Endothelial cell of umbilical vein (primary cell): ENCODE results near the gene SERGEF. TPM values are rescaled to one million over a fixed set of nuclear protein-coding genes. Genes with fewer than 3 reads are reported as not detected.

Experiments used
- BruUV-seq: library from RNA; stranded (reverse); fragments of 400-500 nt; replicated peaks from 2 replicates; lab custom pipeline; 2021; lab: Mats Ljungman, UMichigan
- CTCF ChIA-PET: fragments of 300-600, 350-600 bp; sonication (Branson Sonifier 250); formaldehyde crosslinking; loops from one replicate; lab custom pipeline; 2021; ENCODE audit warnings: antibody characterized with exemption, inconsistent platforms; lab: Charles Lee
- POLR2A ChIA-PET: fragments of 300-600, 350-600 bp; sonication (Branson Sonifier 250); formaldehyde crosslinking; loops from one replicate; lab custom pipeline; 2021; ENCODE audit warnings: antibody characterized with exemption, inconsistent platforms; lab: Charles Lee
- DNase-seq: peaks from one replicate; pipeline ENCODE4 v3.0.0-alpha.2; 2011; ENCODE audit warnings: low read depth, low spot score
- FAIRE-seq: peaks from 2 replicates; lab custom pipeline; 2011; peaks lifted over from hg19 to GRCh38; lab: Jason Lieb, UNC
- H2AFZ ChIP-seq: 2 replicates; pipeline ENCODE4 v1.6.0; 2012; ENCODE audit warnings: low read depth, low read length, control low read depth, inconsistent platforms
- H3K27ac ChIP-seq: 2 replicates; pipeline ENCODE4 v1.5.1; 2011; ENCODE audit warnings: low read depth, mild to moderate bottlenecking, control low read depth, low read length, moderate library complexity; ENCODE audit not compliant: insufficient read depth
- H3K27me3 ChIP-seq, 2 experiments: 2 replicates each; pipeline versions ENCODE4 v1.6.0 to v1.6.1; 2011; ENCODE audit warnings: low read length in 2 of 2, mixed read lengths in 1 of 2; ENCODE audit not compliant: control insufficient read depth in 2 of 2, insufficient read depth in 2 of 2
- H3K36me3 ChIP-seq, 2 experiments: 2 replicates in 1 of 2; 3 replicates in 1 of 2; pipeline ENCODE4 v1.5.1; 2011; ENCODE audit warnings: low read length in 2 of 2, mild to moderate bottlenecking in 1 of 2, moderate library complexity in 1 of 2; ENCODE audit not compliant: control insufficient read depth in 2 of 2, insufficient read depth in 2 of 2; ENCODE audit errors: extremely low read depth in 1 of 2
- H3K4me1 ChIP-seq: 3 replicates; pipeline ENCODE4 v1.5.1; 2011; ENCODE audit warnings: mild to moderate bottlenecking, low read length; ENCODE audit not compliant: control insufficient read depth, insufficient read depth; ENCODE audit errors: extremely low read depth
- H3K4me2 ChIP-seq: 2 replicates; pipeline ENCODE4 v1.6.1; 2011; ENCODE audit warnings: low read length, control low read depth, mixed read lengths; ENCODE audit not compliant: insufficient read depth
- H3K4me3 ChIP-seq, 3 experiments: fragments of 200-600 bp in 1 of 3; sonication (generic), shearing (Covaris generic) in 1 of 3; replicated peaks in 1 of 3; 2 replicates each; pipeline ENCODE4 v1.5.1; 2011 to 2016; ENCODE audit warnings: control low read depth in 3 of 3, low read length in 3 of 3, mild to moderate bottlenecking in 2 of 3, inconsistent platforms in 1 of 3, low read depth in 1 of 3, moderate library complexity in 1 of 3; ENCODE audit not compliant: insufficient read depth in 1 of 3
- H3K79me2 ChIP-seq: 2 replicates; pipeline ENCODE4 v1.6.0; 2012; ENCODE audit warnings: low read length, inconsistent platforms; ENCODE audit not compliant: control insufficient read depth, insufficient read depth
- H3K9ac ChIP-seq: replicated peaks from 2 replicates; pipeline ENCODE3; 2011; ENCODE audit warnings: low read length, control low read depth; ENCODE audit not compliant: insufficient read depth; ENCODE audit errors: extremely low read depth
- H3K9me1 ChIP-seq: replicated peaks from 3 replicates; pipeline ENCODE4 v1.6.0; 2011; ENCODE audit warnings: mild to moderate bottlenecking, low read length; ENCODE audit not compliant: control insufficient read depth, insufficient read depth; ENCODE audit errors: extremely low read depth
- H3K9me3 ChIP-seq: replicated peaks from 2 replicates; pipeline ENCODE4 v1.5.1; 2012; ENCODE audit warnings: low read length, inconsistent platforms; ENCODE audit not compliant: control insufficient read depth, insufficient read depth
- H4K20me1 ChIP-seq: replicated peaks from 2 replicates; pipeline ENCODE3; 2011; ENCODE audit warnings: mild to moderate bottlenecking, low read length; ENCODE audit not compliant: control insufficient read depth, insufficient read depth; ENCODE audit errors: extremely low read depth
- CTCF ChIP-seq, 2 donors: IDR thresholded peaks; 1 replicate in 1 of 2; 2 replicates in 1 of 2; pipeline ENCODE4 v1.5.1; 2011; ENCODE audit warnings: low read length in 2 of 2, mild to moderate bottlenecking in 2 of 2, moderate library complexity in 2 of 2, control low read depth in 1 of 2, inconsistent platforms in 1 of 2, low read depth in 1 of 2; ENCODE audit not compliant: insufficient read depth in 1 of 2; ENCODE audit errors: extremely low read depth in 1 of 2
- EZH2 ChIP-seq: IDR thresholded peaks from 2 replicates; pipeline ENCODE4 v1.6.1; 2012; ENCODE audit warnings: borderline replicate concordance, low read depth, mild to moderate bottlenecking, moderate library complexity, low read length, inconsistent platforms; ENCODE audit not compliant: severe bottlenecking
- FOS ChIP-seq: IDR thresholded peaks from 2 replicates; pipeline ENCODE4 v1.6.1; 2011; ENCODE audit warnings: mild to moderate bottlenecking, low read length, moderate library complexity, borderline replicate concordance; ENCODE audit not compliant: insufficient read depth
- GATA2 ChIP-seq: IDR thresholded peaks from 2 replicates; pipeline ENCODE4 v1.7.0; 2011; ENCODE audit warnings: low read depth, mild to moderate bottlenecking, moderate library complexity, mixed read lengths, low read length; ENCODE audit not compliant: insufficient read length, insufficient read depth
- JUN ChIP-seq: IDR thresholded peaks from 2 replicates; pipeline ENCODE4 v1.6.1; 2011; ENCODE audit warnings: borderline replicate concordance, low read depth; ENCODE audit not compliant: insufficient read length, insufficient read depth
- MAX ChIP-seq: IDR thresholded peaks from 2 replicates; pipeline ENCODE4 v1.6.1; 2011; ENCODE audit not compliant: insufficient read depth, insufficient read length
- MYC ChIP-seq: IDR thresholded peaks from one replicate; pipeline ENCODE4 v1.6.1; 2011; ENCODE audit warnings: mild to moderate bottlenecking, low read depth, low read length
- POLR2A ChIP-seq: IDR thresholded peaks from 2 replicates; pipeline ENCODE4 v1.6.1; 2012; ENCODE audit warnings: low read depth, mild to moderate bottlenecking, control low read depth, low read length
- POLR2AphosphoS5 ChIP-seq: IDR thresholded peaks from 2 replicates; pipeline ENCODE4 v1.6.1; 2012; ENCODE audit warnings: low read depth, mild to moderate bottlenecking, control low read depth, low read length, moderate library complexity; ENCODE audit not compliant: insufficient read depth
- dilution Hi-C: fragments of 300-500 bp; cut with MboI; formaldehyde crosslinking; loops from one replicate; pipeline ENCODE4 v1.15.0; 2019; ENCODE audit warnings: low sequenced_read_pairs; ENCODE audit not compliant: extremely low pct_ligation_motif_present
- intact Hi-C: fragments of 100-400 bp; cut with micrococcal nuclease; formaldehyde crosslinking; loops from one replicate; pipeline ENCODE4 v1.10.0; 2022
- polyA plus RNA-seq, 4 experiments: library from polyadenylated mRNA; depleted of rRNA in 3 of 4; stranded (reverse) in 3 of 4; unstranded in 1 of 4; fragments of >200 nt; gene quantifications; 2 replicates each; pipeline versions ENCODE4 v1.2.1 to v1.2.3, GENCODE V29; 2011 to 2012; ENCODE audit warnings: missing spikeins in 1 of 4
- total RNA-seq: library from RNA; stranded (reverse); gene quantifications from 2 replicates; pipeline ENCODE4 v1.2.3, GENCODE V29; 2021

The SERGEF gene
- total and polyA plus RNA-seq, 2 donors (not counting 3 experiments of a cell fraction or from before 2014, with no cell fraction given) = 8.7 to 16.7 TPM

DNA sequence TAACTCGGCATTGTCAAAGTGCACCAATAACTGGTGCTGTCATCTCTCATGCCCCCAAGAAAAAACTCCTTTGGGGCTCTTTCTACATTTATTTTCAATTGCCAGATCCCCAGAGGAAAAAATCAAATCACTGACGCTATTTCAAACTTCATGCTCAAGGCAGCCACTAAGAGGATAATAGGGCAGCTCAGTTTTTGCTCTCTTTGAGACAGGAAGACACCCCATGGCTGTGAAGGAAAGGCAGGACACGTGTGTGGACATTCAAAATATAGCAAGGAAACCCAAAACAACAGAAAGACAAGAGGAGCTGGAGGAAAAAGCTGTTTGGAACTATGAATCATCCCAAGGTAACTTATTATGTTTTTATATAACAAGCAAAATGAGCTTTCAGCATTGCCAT is 83.7 kb downstream of the SERGEF start:
- ChIA-PET CTCF (interaction anchor here (1.1 to 2.3 kb wide), 3 partner anchors 23 to 198 kb away, joined by 3 to 9 read pairs (median 7); no protein-coding TSS in a partner anchor), POLR2A (no interaction called here)
- H3K36me3 ChIP-seq = no peaks in the 10 kb centered on the region
- no TSS peak for BruUV-seq
- DNase-seq = no peak
- FAIRE-seq = no peak
- H2AFZ ChIP-seq = no peak overlapping the region
- no peaks in the 10 kb centered on the region for H3K9me3 ChIP-seq
- intact Hi-C loops (no loop called here), dilution Hi-C loops (no loop called here)
- H4K20me1 ChIP-seq = no peaks in the 10 kb centered on the region
- no peaks in the 10 kb centered on the region for H3K4me1 ChIP-seq
- no peak overlapping the region for H3K4me2 ChIP-seq
- H3K9ac ChIP-seq = no peak overlapping the region
- no peaks in the 10 kb centered on the region for H3K79me2 ChIP-seq
- no peak for TF ChIP-seq JUN
- TF ChIP-seq POLR2A = no peak
- TF ChIP-seq CTCF (IDR thresholded peaks at IDR 0.05; ENCODE audit: extremely low read depth in 1 of 2, insufficient read depth in 1 of 2, low read depth in 1 of 2, low read length in 2 of 2) = no peak
- TF ChIP-seq FOS = no peak
- TF ChIP-seq POLR2AphosphoS5 = no peak
- no peak for TF ChIP-seq GATA2
- TF ChIP-seq MYC = no peak
- no peak for TF ChIP-seq MAX
- no peak for TF ChIP-seq EZH2
- H3K27ac ChIP-seq = no peak overlapping the region
- no peaks in the 10 kb centered on the region for H3K27me3 ChIP-seq
- no peaks in the 10 kb centered on the region for H3K9me1 ChIP-seq
- no peak overlapping the region for H3K4me3 ChIP-seq
